Astrocyte of the cerebellum (primary cell): Measurements from ENCODE around the gene CRYBG3.
A peak's percentile ranks its signal among the peaks of the same experiment; 100 is the strongest.

Source experiments
- DNase-seq: peaks from one replicate; pipeline ENCODE4 v3.0.0-alpha.2; 2011; ENCODE audit warnings: low read depth
- H3K4me3 ChIP-seq: 2 replicates; pipeline ENCODE4 v1.5.1; 2011; ENCODE audit warnings: mild to moderate bottlenecking, low read depth, low read length, moderate library complexity
- in situ Hi-C: cut with HindIII; loops from 2 replicates; pipeline ENCODE4 v1.10.0; 2017; ENCODE audit warnings: low sequenced_read_pairs
- TF ChIP-seq, protein P1 (sequence below): IDR thresholded peaks from 2 replicates; pipeline ENCODE4 v1.5.1; 2012; ENCODE audit warnings: low read length, low read depth, moderate library complexity, mild to moderate bottlenecking; ENCODE audit errors: missing control alignments

The CRYBG3 gene

DNA sequence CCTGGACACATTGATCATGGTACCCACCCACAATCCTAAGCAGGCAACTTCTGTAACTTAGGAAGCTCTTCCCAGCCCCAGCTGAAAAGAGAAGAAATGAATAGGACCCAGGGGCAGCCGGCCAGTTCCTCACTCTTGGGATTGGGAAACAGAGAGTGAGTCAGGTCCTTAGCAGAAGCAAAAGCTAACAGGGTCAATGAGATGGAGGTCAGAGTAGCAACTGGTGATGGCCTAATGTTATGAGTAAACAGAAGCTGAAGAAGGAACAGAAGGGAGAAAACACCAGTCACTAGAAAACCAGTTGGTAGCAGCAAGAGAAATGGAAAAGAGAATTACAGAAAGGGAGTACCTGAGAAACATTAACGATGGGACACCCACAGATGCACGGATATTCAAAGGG, 130.5 kb downstream of the CRYBG3 start:
- no peak overlapping the region for H3K4me3 ChIP-seq
- DNase-seq = no peak
- in situ Hi-C loops = no loop called here
- TF ChIP-seq, protein P1, sequence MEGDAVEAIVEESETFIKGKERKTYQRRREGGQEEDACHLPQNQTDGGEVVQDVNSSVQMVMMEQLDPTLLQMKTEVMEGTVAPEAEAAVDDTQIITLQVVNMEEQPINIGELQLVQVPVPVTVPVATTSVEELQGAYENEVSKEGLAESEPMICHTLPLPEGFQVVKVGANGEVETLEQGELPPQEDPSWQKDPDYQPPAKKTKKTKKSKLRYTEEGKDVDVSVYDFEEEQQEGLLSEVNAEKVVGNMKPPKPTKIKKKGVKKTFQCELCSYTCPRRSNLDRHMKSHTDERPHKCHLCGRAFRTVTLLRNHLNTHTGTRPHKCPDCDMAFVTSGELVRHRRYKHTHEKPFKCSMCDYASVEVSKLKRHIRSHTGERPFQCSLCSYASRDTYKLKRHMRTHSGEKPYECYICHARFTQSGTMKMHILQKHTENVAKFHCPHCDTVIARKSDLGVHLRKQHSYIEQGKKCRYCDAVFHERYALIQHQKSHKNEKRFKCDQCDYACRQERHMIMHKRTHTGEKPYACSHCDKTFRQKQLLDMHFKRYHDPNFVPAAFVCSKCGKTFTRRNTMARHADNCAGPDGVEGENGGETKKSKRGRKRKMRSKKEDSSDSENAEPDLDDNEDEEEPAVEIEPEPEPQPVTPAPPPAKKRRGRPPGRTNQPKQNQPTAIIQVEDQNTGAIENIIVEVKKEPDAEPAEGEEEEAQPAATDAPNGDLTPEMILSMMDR = no peak

DNA sequence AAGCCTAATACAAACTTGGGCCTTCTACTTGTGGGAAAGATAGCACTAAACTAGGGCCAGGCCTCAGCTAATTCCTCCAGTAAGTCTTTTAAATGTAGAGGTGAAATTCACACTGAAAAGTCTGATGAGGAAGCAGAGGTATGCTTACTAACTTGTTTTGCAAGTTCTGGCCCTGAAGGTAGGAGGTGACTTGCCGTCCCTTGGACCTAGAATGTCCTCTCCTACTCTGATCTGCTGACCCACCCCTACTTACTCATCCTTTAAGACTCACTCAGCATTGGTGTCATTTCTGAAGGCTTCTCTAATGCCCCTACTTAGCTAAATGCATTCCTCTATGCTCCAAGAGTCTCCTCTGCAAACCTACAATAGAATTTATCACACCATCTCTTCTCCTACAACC, 131.1 kb downstream of the CRYBG3 start:
- in situ Hi-C loops = no loop called here
- no peak overlapping the region for H3K4me3 ChIP-seq
- TF ChIP-seq, protein P1 = no peak
- DNase-seq = no peak

DNA sequence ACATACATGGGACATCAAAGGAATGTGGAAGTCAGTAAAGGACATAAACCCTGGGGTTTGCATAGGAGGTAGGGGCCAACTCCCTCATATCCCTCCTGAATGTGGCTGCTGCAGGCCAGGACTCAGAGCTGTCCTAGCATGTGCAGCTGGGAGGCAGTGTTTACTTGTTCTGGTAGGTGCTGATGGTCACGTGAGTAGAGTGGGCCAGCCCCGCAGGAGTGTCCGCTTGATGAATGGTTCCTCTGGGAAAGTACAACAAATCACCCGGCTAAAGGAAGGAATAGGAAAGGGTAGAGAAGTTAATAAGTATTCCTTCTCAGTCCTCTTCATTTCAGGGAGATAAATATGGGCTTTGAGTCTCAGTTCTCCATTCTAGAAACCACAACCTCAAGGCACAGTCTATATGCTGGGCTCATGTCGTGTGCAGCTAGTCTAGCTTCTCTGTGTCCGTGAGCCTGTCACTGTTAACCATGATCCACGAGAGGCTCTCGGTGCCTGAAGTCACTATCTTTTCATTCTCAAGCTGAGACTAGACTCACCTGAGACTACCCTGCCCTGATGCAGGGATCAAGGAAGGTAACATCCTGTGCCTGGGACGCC, 132.5 kb downstream of the CRYBG3 start:
- in situ Hi-C loops = no loop called here
- H3K4me3 ChIP-seq = no peak overlapping the region
- TF ChIP-seq, protein P1 = no peak
- no peak for DNase-seq

DNA sequence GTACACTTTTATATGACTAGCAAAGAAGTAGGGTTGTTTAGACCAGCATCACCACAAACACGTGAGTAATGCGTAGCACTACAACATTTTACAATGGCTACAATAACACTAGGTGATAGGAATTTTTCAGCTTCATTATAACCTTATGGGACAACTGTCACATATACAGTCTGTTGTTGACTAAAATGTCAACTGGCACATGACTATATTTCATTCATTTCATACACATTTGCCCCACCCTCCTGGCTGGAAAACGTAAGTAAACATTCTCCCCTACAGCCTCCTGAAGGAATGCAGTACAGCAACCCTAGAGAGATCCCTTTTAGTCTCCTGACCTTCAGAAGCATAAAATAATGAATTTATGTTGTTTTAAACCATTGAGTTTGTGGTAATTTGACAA, 134.2 kb downstream of the CRYBG3 start:
- no peak for DNase-seq
- in situ Hi-C loops = no loop called here
- H3K4me3 ChIP-seq = no peak overlapping the region
- TF ChIP-seq, protein P1 = no peak

DNA sequence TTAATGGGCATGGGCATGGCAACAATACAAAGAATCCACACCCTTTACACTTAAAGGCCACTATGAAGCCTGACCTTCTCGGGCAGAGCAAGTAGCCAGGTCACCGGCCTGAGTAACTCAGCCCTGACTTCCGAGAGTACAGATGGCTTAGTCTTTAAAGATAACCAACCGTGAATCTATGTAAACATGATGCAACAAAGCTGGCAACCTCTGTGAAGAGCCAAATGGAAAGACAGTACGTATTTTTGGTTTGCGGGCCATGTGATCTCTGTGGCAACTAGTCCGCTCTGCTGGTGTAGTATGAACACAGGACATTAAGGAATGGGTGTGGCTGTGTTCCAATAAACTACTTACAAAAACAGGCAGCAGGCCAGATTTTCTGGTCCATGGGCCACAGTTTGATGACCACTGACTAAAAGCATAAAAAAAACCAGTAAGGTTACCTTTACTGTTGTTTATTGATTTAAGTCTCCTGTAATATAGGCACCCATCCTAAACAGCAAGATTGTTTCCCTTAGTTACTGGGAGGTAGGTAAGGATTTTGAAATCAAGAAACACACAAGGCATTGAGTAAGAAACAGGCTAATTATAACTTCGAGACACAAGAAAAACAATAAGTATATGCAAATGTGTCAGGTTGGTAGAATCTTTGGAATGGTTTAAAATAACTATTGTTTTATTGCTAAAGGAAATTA, 136.0 kb downstream of the CRYBG3 start:
- peak; percentile 42 for DNase-seq

GRCh38 chr3:97958396-97958795, 136.6 kb downstream of the CRYBG3 start:
- in situ Hi-C loops = no loop called here
- TF ChIP-seq, protein P1 = no peak
- no peak for DNase-seq
- no peak overlapping the region for H3K4me3 ChIP-seq

More for the DNA sequence above, 136.0 kb downstream of the CRYBG3 start:
- H3K4me3 ChIP-seq = no peak overlapping the region
- in situ Hi-C loops = no loop called here
- TF ChIP-seq, protein P1 = no peak
